Activated naive CD8-positive, alpha-beta T cell (primary cell): ENCODE results near the gene TSR2.

Experiments used
- H3K27ac Mint-ChIP-seq: one replicate; pipeline ENCODE4 v1.8.0; 2021; ENCODE audit warnings: mixed read lengths
- H3K27me3 Mint-ChIP-seq: one replicate; pipeline ENCODE4 v1.8.0; 2021; ENCODE audit warnings: mixed read lengths
- H3K36me3 Mint-ChIP-seq: one replicate; pipeline ENCODE4 v1.8.0; 2021; ENCODE audit warnings: mixed read lengths
- H3K4me1 Mint-ChIP-seq: one replicate; pipeline ENCODE4 v1.8.0; 2021; ENCODE audit warnings: low read depth, mixed read lengths
- H3K4me3 Mint-ChIP-seq: one replicate; pipeline ENCODE4 v1.8.0; 2021; ENCODE audit warnings: mild to moderate bottlenecking, mixed read lengths
- H3K9me3 Mint-ChIP-seq: one replicate; pipeline ENCODE4 v1.8.0; 2021; ENCODE audit warnings: low read depth, mixed read lengths

The TSR2 gene

GRCh38 chrX:54439960-54440871, at the start of gene TSR2:
TSR2 (plus strand) TSS chrX:54440404; CDS start chrX:54440422, 18 bp downstream.
- Mint-ChIP-seq H3K4me1 (peaks cover 27% of the 10 kb centered on the region), H3K36me3 (no peaks in the 10 kb centered on the region), H3K27ac (peak within 1 kb of the TSS; percentile 87), H3K9me3 (no peaks in the 10 kb centered on the region), H3K27me3 (no peaks in the 10 kb centered on the region), H3K4me3 (peak within 1 kb of the TSS; percentile 91)

- no peaks in the 10 kb centered on the region for H3K9me3 Mint-ChIP-seq
- H3K27ac Mint-ChIP-seq = no peak overlapping the region
- H3K4me1 Mint-ChIP-seq = no peaks in the 10 kb centered on the region
- H3K36me3 Mint-ChIP-seq = no peaks in the 10 kb centered on the region
- H3K27me3 Mint-ChIP-seq = peaks cover 1% of the 10 kb centered on the region
- no peak overlapping the region for H3K4me3 Mint-ChIP-seq
Measured at GRCh38 chrX:54397113-54397512, 43.1 kb upstream of the TSR2 start.

GRCh38 chrX:54407266-54407665, 32.9 kb upstream of the TSR2 start:
- Mint-ChIP-seq H3K27ac (no peak overlapping the region), H3K36me3 (no peaks in the 10 kb centered on the region), H3K9me3 (no peaks in the 10 kb centered on the region), H3K27me3 (peaks cover 7% of the 10 kb centered on the region), H3K4me3 (no peak overlapping the region), H3K4me1 (peaks cover 7% of the 10 kb centered on the region)

GRCh38 chrX:54411732-54412131, 28.5 kb upstream of the TSR2 start:
- Mint-ChIP-seq H3K36me3 (no peaks in the 10 kb centered on the region), H3K27ac (no peak overlapping the region), H3K4me3 (no peak overlapping the region), H3K9me3 (no peaks in the 10 kb centered on the region), H3K4me1 (peaks cover 13% of the 10 kb centered on the region), H3K27me3 (peaks cover 6% of the 10 kb centered on the region)

- Mint-ChIP-seq H3K27ac (no peak overlapping the region), H3K4me3 (no peak overlapping the region), H3K4me1 (peaks cover 13% of the 10 kb centered on the region), H3K36me3 (no peaks in the 10 kb centered on the region), H3K9me3 (no peaks in the 10 kb centered on the region), H3K27me3 (peaks cover 12% of the 10 kb centered on the region)
Measured at GRCh38 chrX:54413753-54414152, 26.5 kb upstream of the TSR2 start.

- Mint-ChIP-seq H3K27ac (no peak overlapping the region), H3K27me3 (peaks cover 12% of the 10 kb centered on the region), H3K36me3 (no peaks in the 10 kb centered on the region), H3K9me3 (no peaks in the 10 kb centered on the region), H3K4me3 (no peak overlapping the region), H3K4me1 (peaks cover 6% of the 10 kb centered on the region)
Measured at GRCh38 chrX:54415534-54416350, 24.5 kb upstream of the TSR2 start.

- no peaks in the 10 kb centered on the region for H3K9me3 Mint-ChIP-seq
- H3K36me3 Mint-ChIP-seq = no peaks in the 10 kb centered on the region
- peaks cover 12% of the 10 kb centered on the region for H3K27me3 Mint-ChIP-seq
- H3K4me1 Mint-ChIP-seq = peaks cover 6% of the 10 kb centered on the region
- no peak overlapping the region for H3K27ac Mint-ChIP-seq
- H3K4me3 Mint-ChIP-seq = no peak overlapping the region
Measured at GRCh38 chrX:54416965-54417364, 23.2 kb upstream of the TSR2 start.

- no peak overlapping the region for H3K27ac Mint-ChIP-seq
- no peak overlapping the region for H3K4me3 Mint-ChIP-seq
- peaks cover 10% of the 10 kb centered on the region for H3K27me3 Mint-ChIP-seq
- peaks cover 4% of the 10 kb centered on the region for H3K4me1 Mint-ChIP-seq
- H3K36me3 Mint-ChIP-seq = no peaks in the 10 kb centered on the region
- no peaks in the 10 kb centered on the region for H3K9me3 Mint-ChIP-seq
Measured at GRCh38 chrX:54419559-54420302, 20.5 kb upstream of the TSR2 start.

- Mint-ChIP-seq H3K36me3 (no peaks in the 10 kb centered on the region), H3K27me3 (peaks cover 3% of the 10 kb centered on the region), H3K9me3 (no peaks in the 10 kb centered on the region), H3K4me1 (no peaks in the 10 kb centered on the region), H3K27ac (no peak overlapping the region), H3K4me3 (no peak overlapping the region)
Measured at GRCh38 chrX:54422168-54422567, 18.0 kb upstream of the TSR2 start.

GRCh38 chrX:54423161-54423888, 16.9 kb upstream of the TSR2 start:
- Mint-ChIP-seq H3K4me1 (no peaks in the 10 kb centered on the region), H3K36me3 (no peaks in the 10 kb centered on the region), H3K27ac (no peak overlapping the region), H3K27me3 (peaks cover 2% of the 10 kb centered on the region), H3K9me3 (no peaks in the 10 kb centered on the region), H3K4me3 (no peak overlapping the region)

GRCh38 chrX:54427837-54428424, 12.3 kb upstream of the TSR2 start:
- H3K36me3 Mint-ChIP-seq = no peaks in the 10 kb centered on the region
- no peak overlapping the region for H3K27ac Mint-ChIP-seq
- no peaks in the 10 kb centered on the region for H3K9me3 Mint-ChIP-seq
- no peak overlapping the region for H3K4me3 Mint-ChIP-seq
- no peaks in the 10 kb centered on the region for H3K27me3 Mint-ChIP-seq
- H3K4me1 Mint-ChIP-seq = no peaks in the 10 kb centered on the region

GRCh38 chrX:54430519-54430918, 9.7 kb upstream of the TSR2 start:
- no peaks in the 10 kb centered on the region for H3K4me1 Mint-ChIP-seq
- H3K36me3 Mint-ChIP-seq = no peaks in the 10 kb centered on the region
- H3K27me3 Mint-ChIP-seq = no peaks in the 10 kb centered on the region
- no peak overlapping the region for H3K27ac Mint-ChIP-seq
- no peak overlapping the region for H3K4me3 Mint-ChIP-seq
- H3K9me3 Mint-ChIP-seq = no peaks in the 10 kb centered on the region

- Mint-ChIP-seq H3K27ac (no peak overlapping the region), H3K36me3 (no peaks in the 10 kb centered on the region), H3K27me3 (no peaks in the 10 kb centered on the region), H3K9me3 (no peaks in the 10 kb centered on the region), H3K4me1 (peaks cover 4% of the 10 kb centered on the region), H3K4me3 (no peak overlapping the region)
Measured at GRCh38 chrX:54435121-54435520, 5.1 kb upstream of the TSR2 start.

GRCh38 chrX:54442790-54443189, 2.6 kb downstream of the TSR2 start:
- Mint-ChIP-seq H3K27me3 (no peaks in the 10 kb centered on the region), H3K4me1 (peaks cover 27% of the 10 kb centered on the region), H3K9me3 (no peaks in the 10 kb centered on the region), H3K36me3 (no peaks in the 10 kb centered on the region), H3K4me3 (peak overlapping the region; percentile 64), H3K27ac (peak overlapping the region; percentile 6)
